Smooth muscle cell (in vitro differentiated cells): ENCODE measurements around the gene VSTM5. TPM values are rescaled to one million over a fixed set of nuclear protein-coding genes. Genes with fewer than 3 reads are reported as not detected.

Experiments used
- DNase-seq: peaks from one replicate; lab custom pipeline; 2025; ENCODE audit not compliant: unreplicated experiment; lab: John Stamatoyannopoulos, UW
- H2AFZ ChIP-seq: fragments of 200-600 bp; sonication (generic); 2 replicates; pipeline ENCODE4 v1.6.0; 2016; ENCODE audit warnings: antibody characterized with exemption, low read depth, mild to moderate bottlenecking
- H3F3A ChIP-seq: fragments of 200-600 bp; sonication (generic); 2 replicates; pipeline ENCODE4 v1.6.0; 2017; ENCODE audit warnings: antibody characterized with exemption, low read depth
- H3K27ac ChIP-seq: fragments of 200-600 bp; sonication (generic); 2 replicates; pipeline ENCODE4 v1.5.1; 2016; ENCODE audit warnings: low read depth, mild to moderate bottlenecking
- H3K27me3 ChIP-seq: fragments of 200-600 bp; sonication (generic); 2 replicates; pipeline ENCODE4 v1.6.1; 2016; ENCODE audit warnings: low read depth, mild to moderate bottlenecking
- H3K36me3 ChIP-seq: fragments of 200-600 bp; sonication (generic); 2 replicates; pipeline ENCODE4 v1.5.1; 2016; ENCODE audit warnings: low read depth
- H3K4me1 ChIP-seq: fragments of 200-600 bp; sonication (generic); 2 replicates; pipeline ENCODE4 v1.5.1; 2016; ENCODE audit warnings: low read depth
- H3K4me2 ChIP-seq: fragments of 200-600 bp; sonication (generic); 2 replicates; pipeline ENCODE4 v1.6.0; 2016; ENCODE audit warnings: mild to moderate bottlenecking
- H3K4me3 ChIP-seq: fragments of 200-600 bp; sonication (generic); 2 replicates; pipeline ENCODE4 v1.5.1; 2016; ENCODE audit warnings: mild to moderate bottlenecking
- H3K79me2 ChIP-seq: fragments of 200-600 bp; sonication (generic); 2 replicates; pipeline ENCODE4 v1.6.0; 2016; ENCODE audit warnings: low read depth, mild to moderate bottlenecking
- H3K9ac ChIP-seq: fragments of 200-600 bp; sonication (generic); 2 replicates; pipeline ENCODE4 v1.6.0; 2016; ENCODE audit warnings: low read depth
- H3K9me3 ChIP-seq: fragments of 200-600 bp; sonication (generic); replicated peaks from 2 replicates; pipeline ENCODE4 v1.5.1; 2016; ENCODE audit warnings: low read depth
- H4K20me1 ChIP-seq: fragments of 200-600 bp; sonication (generic); 2 replicates; pipeline ENCODE4 v1.6.0; 2016; ENCODE audit warnings: low read depth
- CTCF ChIP-seq: fragments of 200-600 bp; sonication (generic); IDR thresholded peaks from 2 replicates; pipeline ENCODE4 v1.5.1; 2017; ENCODE audit warnings: borderline replicate concordance, mild to moderate bottlenecking, antibody characterized with exemption; ENCODE audit not compliant: insufficient read depth, poor library complexity, severe bottlenecking
- WGBS: methylation state at CpG from one replicate; pipeline ENCODE4 v1.1.7; 2016; ENCODE audit warnings: low lambda C conversion rate; 5-methylcytosine and 5-hydroxymethylcytosine counted together
- polyA plus RNA-seq: library from polyadenylated mRNA; unstranded; fragments of >200 nt; fragmentation: Nextera tagmentation; extraction: Ambion mirVana; gene quantifications from 2 replicates; pipeline ENCODE4 v1.2.1, GENCODE V29; 2016
- total RNA-seq: library from RNA; depleted of rRNA; stranded (reverse); fragments of >200 nt; gene quantifications from 2 replicates; pipeline ENCODE4 v1.2.3, GENCODE V29; 2014

VSTM5 gene
- total and polyA plus RNA-seq, 2 experiments from 2014 or later: 0.18 to 0.30 TPM

- H3K4me3 ChIP-seq: no peak overlapping the region
- 71% methylated on average over 6 of the region's 6 CpGs for WGBS
Measured at GRCh38 chr11:93814966-93815633, 35.3 kb downstream of the VSTM5 start.

GRCh38 chr11:93813974-93814373, 36.4 kb downstream of the VSTM5 start:
- Histone ChIP-seq H3K27ac (no peak overlapping the region), H3K9ac (no peak overlapping the region), H4K20me1 (peaks cover 16% of the 10 kb centered on the region), H3K4me3 (no peak overlapping the region), H3K79me2 (no peaks in the 10 kb centered on the region), H3K36me3 (peaks cover 28% of the 10 kb centered on the region), H3K4me1 (no peaks in the 10 kb centered on the region), H3K9me3 (no peaks in the 10 kb centered on the region), H3K27me3 (no peaks in the 10 kb centered on the region), H2AFZ (no peak overlapping the region), H3K4me2 (no peak overlapping the region), H3F3A (peaks cover 8% of the 10 kb centered on the region)
- 98% methylated on average over 5 of the region's 5 CpGs for WGBS
- TF ChIP-seq CTCF: no peak
- no peak for DNase-seq

More at GRCh38 chr11:93814966-93815633, 35.3 kb downstream of the VSTM5 start:
- Histone ChIP-seq H3K79me2 (no peaks in the 10 kb centered on the region), H2AFZ (no peak overlapping the region), H3K27ac (no peak overlapping the region), H3F3A (peaks cover 4% of the 10 kb centered on the region), H3K27me3 (no peaks in the 10 kb centered on the region), H3K9ac (no peak overlapping the region), H3K36me3 (peaks cover 25% of the 10 kb centered on the region), H3K9me3 (no peaks in the 10 kb centered on the region), H3K4me1 (peaks cover 5% of the 10 kb centered on the region), H3K4me2 (no peak overlapping the region), H4K20me1 (peaks cover 11% of the 10 kb centered on the region)
- no peak for TF ChIP-seq CTCF
- no peak for DNase-seq

- Histone ChIP-seq H3K4me1 (no peaks in the 10 kb centered on the region), H3K4me3 (no peak overlapping the region), H3K9ac (no peak overlapping the region), H3K9me3 (no peaks in the 10 kb centered on the region), H3F3A (peaks cover 8% of the 10 kb centered on the region), H4K20me1 (peaks cover 53% of the 10 kb centered on the region), H2AFZ (no peak overlapping the region), H3K27ac (no peak overlapping the region), H3K36me3 (peaks cover 31% of the 10 kb centered on the region), H3K27me3 (no peaks in the 10 kb centered on the region), H3K4me2 (no peak overlapping the region), H3K79me2 (peaks cover 3% of the 10 kb centered on the region)
- 95% methylated on average over 3 of the region's 3 CpGs for WGBS
- DNase-seq: no peak
- TF ChIP-seq CTCF: no peak
Measured at GRCh38 chr11:93807980-93808379, 42.4 kb downstream of the VSTM5 start.

GRCh38 chr11:93804879-93805278, 45.5 kb downstream of the VSTM5 start:
- H3K4me1 ChIP-seq: no peaks in the 10 kb centered on the region
- H3K4me3 ChIP-seq: no peak overlapping the region
- H2AFZ ChIP-seq: no peak overlapping the region
- no peak overlapping the region for H3K9ac ChIP-seq
- TF ChIP-seq CTCF: no peak
- no peaks in the 10 kb centered on the region for H3K27me3 ChIP-seq
- H3F3A ChIP-seq: peaks cover 4% of the 10 kb centered on the region
- peaks cover 10% of the 10 kb centered on the region for H3K79me2 ChIP-seq
- WGBS: 95% methylated on average over 2 of the region's 2 CpGs
- peaks cover 62% of the 10 kb centered on the region for H4K20me1 ChIP-seq
- H3K36me3 ChIP-seq: peaks cover 14% of the 10 kb centered on the region
- H3K27ac ChIP-seq: no peak overlapping the region
- no peak for DNase-seq
- no peak overlapping the region for H3K4me2 ChIP-seq
- no peaks in the 10 kb centered on the region for H3K9me3 ChIP-seq
